GM23338 (cell line): ENCODE data around the gene APBA1. TPM values are rescaled to one million over a fixed set of nuclear protein-coding genes. Genes with fewer than 3 reads are reported as not detected.

Experiments used
- ATAC-seq: fragments of 200-7000 bp; cut with Tn5 transposase; 3 replicates; pipeline ENCODE4 v1.9.1; 2020
- DNase-seq: peaks from one replicate; pipeline ENCODE4 v3.0.0-alpha.2; 2015; ENCODE audit warnings: low spot score
- H2AFZ ChIP-seq: fragments of 200-600 bp; sonication (generic); 2 replicates; pipeline ENCODE4 v1.8.0; 2016; ENCODE audit warnings: antibody characterized with exemption, mild to moderate bottlenecking, moderate library complexity
- H3F3A ChIP-seq: fragments of 200-600 bp; sonication (generic); replicated peaks from 2 replicates; pipeline ENCODE4 v1.8.0; 2017; ENCODE audit warnings: antibody characterized with exemption, mixed run types, low read depth
- H3K27ac ChIP-seq: fragments of 200-600 bp; sonication (generic); 2 replicates; pipeline ENCODE4 v1.6.1; 2016; ENCODE audit warnings: low read depth
- H3K27me3 ChIP-seq: fragments of 200-600 bp; sonication (generic); 2 replicates; pipeline ENCODE4 v1.8.0; 2016; ENCODE audit warnings: mild to moderate bottlenecking, mixed run types, moderate library complexity; ENCODE audit not compliant: insufficient read depth
- H3K36me3 ChIP-seq: fragments of 200-600 bp; sonication (generic); 2 replicates; pipeline ENCODE4 v1.8.0; 2016; ENCODE audit warnings: mild to moderate bottlenecking; ENCODE audit not compliant: insufficient read depth
- H3K4me1 ChIP-seq: fragments of 200-600 bp; sonication (generic); 2 replicates; pipeline ENCODE4 v1.8.0; 2016; ENCODE audit warnings: mild to moderate bottlenecking, moderate library complexity; ENCODE audit not compliant: insufficient read depth
- H3K4me2 ChIP-seq: fragments of 200-600 bp; sonication (generic); 2 replicates; pipeline ENCODE4 v1.7.1; 2017; ENCODE audit warnings: mixed run types
- H3K4me3 ChIP-seq: fragments of 200-600 bp; sonication (generic); 2 replicates; pipeline ENCODE4 v1.6.1; 2016; ENCODE audit warnings: mixed run types
- H3K79me2 ChIP-seq: fragments of 200-600 bp; sonication (generic); replicated peaks from 2 replicates; pipeline ENCODE4 v1.8.0; 2017; ENCODE audit warnings: mild to moderate bottlenecking; ENCODE audit not compliant: insufficient read depth
- H3K9me2 ChIP-seq: fragments of 200-600 bp; sonication (generic); 2 replicates; pipeline ENCODE4 v1.8.0; 2017; ENCODE audit not compliant: insufficient read depth
- H4K20me1 ChIP-seq: fragments of 200-600 bp; sonication (generic); replicated peaks from 2 replicates; pipeline ENCODE4 v1.8.0; 2017; ENCODE audit warnings: mild to moderate bottlenecking; ENCODE audit not compliant: insufficient read depth
- H3K27ac Mint-ChIP-seq: 2 replicates; pipeline ENCODE4 v1.8.0; 2020; ENCODE audit warnings: inconsistent platforms, mild to moderate bottlenecking, moderate library complexity, mixed read lengths
- H3K27me3 Mint-ChIP-seq: 3 replicates; pipeline ENCODE4 v1.8.0; 2022; ENCODE audit warnings: low read depth, mild to moderate bottlenecking, moderate library complexity, mixed read lengths, inconsistent platforms; ENCODE audit not compliant: insufficient read depth, poor library complexity
- H3K36me3 Mint-ChIP-seq: 3 replicates; pipeline ENCODE4 v1.8.0; 2021; ENCODE audit warnings: low read depth, mild to moderate bottlenecking, inconsistent platforms, moderate library complexity, mixed read lengths
- H3K4me1 Mint-ChIP-seq: 3 replicates; pipeline ENCODE4 v1.8.0; 2020; ENCODE audit warnings: mild to moderate bottlenecking, inconsistent platforms, mixed read lengths
- H3K4me3 Mint-ChIP-seq: 3 replicates; pipeline ENCODE4 v1.8.0; 2021; ENCODE audit warnings: moderate library complexity, mild to moderate bottlenecking, inconsistent platforms, mixed read lengths
- H3K9me3 Mint-ChIP-seq: 3 replicates; pipeline ENCODE4 v1.8.0; 2020; ENCODE audit warnings: moderate library complexity, mild to moderate bottlenecking, inconsistent platforms, mixed read lengths
- CREB1 ChIP-seq: fragments of 250-450 bp; sonication (Bioruptor Pico); IDR thresholded peaks from 2 replicates; pipeline ENCODE4 v1.5.0; 2020; ENCODE audit warnings: low read depth, mild to moderate bottlenecking, moderate library complexity
- CTCF ChIP-seq, 2 experiments: fragments of 200-600 bp in 1 of 2; sonication (generic) in 1 of 2; conservative IDR thresholded peaks; 2 replicates each; pipeline versions ENCODE4 v1.5.1 to v1.6.1; 2016 to 2017; ENCODE audit warnings: antibody characterized with exemption in 2 of 2, low read depth in 2 of 2, mild to moderate bottlenecking in 2 of 2, moderate library complexity in 1 of 2
- EZH2 ChIP-seq: fragments of 200-600 bp; sonication (generic); IDR thresholded peaks from one replicate; pipeline ENCODE4 v1.8.0; 2017; ENCODE audit warnings: antibody characterized with exemption, mild to moderate bottlenecking, low read depth; ENCODE audit not compliant: unreplicated experiment
- EZH2phosphoT487 ChIP-seq: fragments of 200-600 bp; sonication (generic); IDR thresholded peaks from one replicate; pipeline ENCODE4 v1.8.1; 2018; ENCODE audit warnings: antibody characterized with exemption; ENCODE audit not compliant: unreplicated experiment
- JUNB ChIP-seq: IDR thresholded peaks from one replicate; pipeline ENCODE4 v1.6.1; 2016; ENCODE audit warnings: antibody characterized with exemption; ENCODE audit not compliant: unreplicated experiment
- NANOG ChIP-seq: IDR thresholded peaks from 2 replicates; pipeline ENCODE4 v1.6.1; 2016; ENCODE audit warnings: antibody characterized with exemption, borderline replicate concordance
- POLR2AphosphoS5 ChIP-seq: IDR thresholded peaks from 2 replicates; pipeline ENCODE4 v1.6.1; 2016; ENCODE audit warnings: antibody characterized with exemption, low read depth
- STAT1 ChIP-seq: IDR thresholded peaks from one replicate; pipeline ENCODE4 v1.6.1; 2016; ENCODE audit warnings: antibody characterized with exemption; ENCODE audit not compliant: unreplicated experiment
- ZNF331 ChIP-seq: fragments of 250-450 bp; sonication (Bioruptor Pico); IDR thresholded peaks from 2 replicates; pipeline ENCODE4 v1.5.0; 2020; ENCODE audit warnings: low read depth, mild to moderate bottlenecking, moderate library complexity
- ZNF462 ChIP-seq: fragments of 250-450 bp; sonication (Bioruptor Pico); IDR thresholded peaks from 2 replicates; pipeline ENCODE4 v1.5.0; 2020; ENCODE audit warnings: mild to moderate bottlenecking, moderate library complexity
- polyA plus RNA-seq: library from polyadenylated mRNA; unstranded; fragments of >200 nt; fragmentation: Nextera tagmentation; extraction: Ambion mirVana; gene quantifications from 2 replicates; pipeline ENCODE4 v1.2.1, GENCODE V29; 2016
- total RNA-seq: library from RNA; depleted of rRNA; stranded (reverse); fragments of >200 nt; shearing (Covaris generic); gene quantifications from 2 replicates; pipeline ENCODE4 v1.2.3, GENCODE V29; 2014

APBA1 gene
- total and polyA plus RNA-seq, 2 experiments from 2014 or later = 0.26 to 1.0 TPM

DNA sequence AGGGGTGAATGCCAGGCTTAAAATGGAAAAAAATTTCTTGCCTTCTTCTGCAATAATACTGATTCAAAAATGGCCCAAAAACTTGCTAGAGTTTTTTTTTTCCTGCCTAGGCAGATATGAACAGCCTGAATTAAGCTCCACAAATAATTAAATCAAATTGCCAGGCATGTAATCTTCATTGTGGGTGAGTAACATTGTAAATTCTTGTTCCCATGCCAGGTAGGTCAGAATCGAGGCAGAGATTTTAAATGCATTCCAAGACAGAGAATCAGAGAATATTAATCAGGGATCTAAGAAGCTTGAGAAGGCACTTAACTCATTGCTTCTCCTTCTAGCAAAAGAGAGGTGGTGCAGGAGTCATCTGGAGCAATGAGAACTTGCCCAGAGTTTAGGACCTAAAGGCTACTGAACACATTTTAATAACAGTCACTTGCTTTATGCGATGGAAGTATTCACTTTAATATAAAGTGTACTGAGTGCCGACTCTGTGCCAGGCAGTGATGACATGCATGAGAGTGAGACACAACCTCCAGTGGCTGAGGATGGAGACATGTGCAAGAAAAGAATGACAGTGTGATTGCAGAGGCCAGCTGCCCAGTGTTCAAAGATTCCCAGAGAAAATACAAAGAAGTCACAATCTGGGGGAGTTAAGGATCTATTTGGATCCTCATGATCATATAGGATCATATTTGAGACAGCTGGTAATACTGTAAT, 102.3 kb downstream of the APBA1 start (continued):
- TF ChIP-seq ZNF462 (CRISPR knock-in tag) (no peak), JUNB (no peak), EZH2phosphoT487 (no peak)

DNA sequence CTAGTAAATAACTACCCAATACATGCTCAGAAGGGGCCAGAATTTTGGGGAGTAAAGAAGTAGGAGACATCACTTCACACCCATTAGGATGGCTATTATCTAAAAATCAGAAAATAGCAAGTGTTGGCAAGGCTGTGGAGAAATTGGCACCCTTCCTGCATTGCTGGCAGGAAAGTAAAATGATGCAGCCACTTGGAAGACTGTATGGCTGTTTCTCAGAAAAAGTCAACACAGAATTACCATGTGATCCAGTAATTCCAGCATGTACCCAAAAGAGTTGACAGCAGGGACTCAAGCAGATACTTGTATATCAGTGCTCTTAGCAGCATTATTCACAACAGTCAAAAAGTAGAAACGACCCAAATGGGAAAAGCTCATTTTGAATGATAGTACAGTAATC, 107.6 kb downstream of the APBA1 start:
- H3K36me3 Mint-ChIP-seq = no peaks in the 10 kb centered on the region
- no peak for DNase-seq

More for the DNA sequence above, 107.6 kb downstream of the APBA1 start:
- Mint-ChIP-seq H3K9me3 (no peaks in the 10 kb centered on the region), H3K27me3 (peaks cover 5% of the 10 kb centered on the region), H3K4me1 (peaks cover 4% of the 10 kb centered on the region; the same call in 1 of the 3 replicates), H3K27ac (no peak overlapping the region), H3K4me3 (no peak overlapping the region)
- Histone ChIP-seq H3K27me3 (no peaks in the 10 kb centered on the region), H3K36me3 (no peaks in the 10 kb centered on the region), H3F3A (no peaks in the 10 kb centered on the region), H3K4me1 (no peaks in the 10 kb centered on the region), H4K20me1 (0 out of 2 replicates have a peak, but pooled peaks cover 3% of the 10 kb centered on the region), H3K4me3 (no peak overlapping the region), H3K4me2 (no peak overlapping the region), H3K79me2 (no peaks in the 10 kb centered on the region), H3K9me2 (no peaks in the 10 kb centered on the region), H3K27ac (no peak overlapping the region), H2AFZ (no peak overlapping the region)
- no peak for ATAC-seq
- TF ChIP-seq CTCF (conservative IDR thresholded peaks at IDR 0.05; ENCODE audit: low read depth in 2 of 2) = no peak
- no peak for TF ChIP-seq EZH2
- no peak for TF ChIP-seq STAT1
- TF ChIP-seq CREB1 = no peak
- TF ChIP-seq POLR2AphosphoS5 = no peak
- no peak for TF ChIP-seq ZNF331 (CRISPR knock-in tag)
- no peak for TF ChIP-seq JUNB
- no peak for TF ChIP-seq NANOG
- TF ChIP-seq EZH2phosphoT487 = no peak
